Measurements from ENCODE around the gene ERBB2. TPM values are rescaled to one million over a fixed set of nuclear protein-coding genes. Genes with fewer than 3 reads are reported as not detected.
A peak's percentile ranks its signal among the peaks of the same experiment; 100 is the strongest.

The ERBB2 gene
- total and polyA plus RNA-seq, 2 of the 13 experiments (the other 11 are each of a cell fraction or from before 2014, with no cell fraction given) = 57.7 to 64.1 TPM

DNA sequence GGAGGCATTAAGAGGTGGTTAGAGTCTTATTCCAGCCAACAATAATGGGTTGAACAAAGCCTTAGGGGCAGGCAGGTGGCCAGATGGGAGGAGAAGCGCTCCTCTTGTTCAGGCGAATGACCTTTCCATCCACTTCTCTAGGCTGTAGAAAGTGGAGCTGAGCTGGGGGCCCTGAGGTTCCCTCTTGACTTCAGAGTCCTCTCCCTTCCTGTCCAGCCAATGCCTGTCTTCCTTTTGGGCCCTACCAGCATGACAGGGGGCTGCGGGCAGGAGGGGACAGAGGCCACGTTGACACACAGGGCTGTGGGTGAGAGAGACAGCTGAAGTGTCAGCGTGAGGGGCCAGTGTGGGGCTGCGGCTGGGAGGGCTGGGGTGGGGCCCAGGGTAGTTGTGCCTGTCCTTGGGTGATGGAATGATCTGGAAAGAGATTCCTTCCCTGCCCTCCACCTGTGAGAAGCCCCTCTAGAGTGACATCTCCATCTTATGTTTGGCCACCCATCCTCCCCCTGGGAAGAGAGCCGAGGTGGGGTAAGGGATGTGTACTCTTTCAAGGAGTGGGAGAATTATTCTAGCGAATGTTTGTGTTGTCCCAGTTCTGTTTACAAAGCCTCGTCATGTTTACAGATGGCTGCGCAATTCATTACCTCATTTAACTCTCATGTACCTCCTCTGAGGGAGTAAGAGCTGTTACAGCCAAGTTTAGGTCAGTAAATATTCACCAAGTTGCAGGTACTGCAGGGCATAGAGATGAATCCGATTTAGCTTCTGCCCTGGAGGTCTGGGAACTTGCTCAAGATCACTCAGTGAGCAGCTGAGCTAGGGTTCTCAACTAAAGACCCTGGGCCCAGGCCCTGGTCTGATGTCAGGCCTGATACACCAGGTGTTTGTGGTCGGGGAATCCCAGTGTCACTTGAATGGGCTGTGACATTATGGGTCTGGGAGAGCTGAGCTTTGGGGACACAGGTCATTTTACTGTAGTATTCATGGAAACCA is 3.3 kb downstream of the ERBB2 start (continued):
- TF ChIP-seq, protein P1, sequence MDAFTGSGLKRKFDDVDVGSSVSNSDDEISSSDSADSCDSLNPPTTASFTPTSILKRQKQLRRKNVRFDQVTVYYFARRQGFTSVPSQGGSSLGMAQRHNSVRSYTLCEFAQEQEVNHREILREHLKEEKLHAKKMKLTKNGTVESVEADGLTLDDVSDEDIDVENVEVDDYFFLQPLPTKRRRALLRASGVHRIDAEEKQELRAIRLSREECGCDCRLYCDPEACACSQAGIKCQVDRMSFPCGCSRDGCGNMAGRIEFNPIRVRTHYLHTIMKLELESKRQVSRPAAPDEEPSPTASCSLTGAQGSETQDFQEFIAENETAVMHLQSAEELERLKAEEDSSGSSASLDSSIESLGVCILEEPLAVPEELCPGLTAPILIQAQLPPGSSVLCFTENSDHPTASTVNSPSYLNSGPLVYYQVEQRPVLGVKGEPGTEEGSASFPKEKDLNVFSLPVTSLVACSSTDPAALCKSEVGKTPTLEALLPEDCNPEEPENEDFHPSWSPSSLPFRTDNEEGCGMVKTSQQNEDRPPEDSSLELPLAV (CRISPR knock-in tag; conservative IDR thresholded peaks at IDR 0.05; ENCODE audit: low read depth) = no peak
- TF ChIP-seq NCOA1 (CRISPR knock-in tag; IDR thresholded peaks at IDR 0.05) = no peak
- TF ChIP-seq TAF15 (IDR thresholded peaks at IDR 0.05; ENCODE audit: low read depth, low read length, poor library complexity, severe bottlenecking) = no peak
- no peak for TF ChIP-seq ARHGAP35 (CRISPR knock-in tag; IDR thresholded peaks at IDR 0.05; ENCODE audit: borderline replicate concordance)
- TF ChIP-seq ZEB1 (IDR thresholded peaks at IDR 0.05; ENCODE audit: insufficient replicate concordance, low read depth) = no peak
- TF ChIP-seq SALL2 (CRISPR knock-in tag; IDR thresholded peaks at IDR 0.05) = no peak
- no peak for TF ChIP-seq ZFYVE20 (CRISPR knock-in tag; IDR thresholded peaks at IDR 0.05; ENCODE audit: borderline replicate concordance, low read depth)
- TF ChIP-seq CAMTA2 (CRISPR knock-in tag; IDR thresholded peaks at IDR 0.05; ENCODE audit: borderline replicate concordance) = no peak
- TF ChIP-seq TCF7L2 (IDR thresholded peaks at IDR 0.05; ENCODE audit: low read depth, low read length) = no peak
- TF ChIP-seq, protein P2, sequence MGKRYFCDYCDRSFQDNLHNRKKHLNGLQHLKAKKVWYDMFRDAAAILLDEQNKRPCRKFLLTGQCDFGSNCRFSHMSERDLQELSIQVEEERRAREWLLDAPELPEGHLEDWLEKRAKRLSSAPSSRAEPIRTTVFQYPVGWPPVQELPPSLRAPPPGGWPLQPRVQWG (CRISPR knock-in tag; IDR thresholded peaks at IDR 0.05; ENCODE audit: borderline replicate concordance, low read depth) = no peak
- TF ChIP-seq ZNF205 (CRISPR knock-in tag; IDR thresholded peaks at IDR 0.05) = no peak
- TF ChIP-seq ZNF788 (CRISPR knock-in tag; IDR thresholded peaks at IDR 0.05; ENCODE audit: borderline replicate concordance) = peak; percentile 63; the same call in 1 of the 2 replicates
- TF ChIP-seq, protein P3, sequence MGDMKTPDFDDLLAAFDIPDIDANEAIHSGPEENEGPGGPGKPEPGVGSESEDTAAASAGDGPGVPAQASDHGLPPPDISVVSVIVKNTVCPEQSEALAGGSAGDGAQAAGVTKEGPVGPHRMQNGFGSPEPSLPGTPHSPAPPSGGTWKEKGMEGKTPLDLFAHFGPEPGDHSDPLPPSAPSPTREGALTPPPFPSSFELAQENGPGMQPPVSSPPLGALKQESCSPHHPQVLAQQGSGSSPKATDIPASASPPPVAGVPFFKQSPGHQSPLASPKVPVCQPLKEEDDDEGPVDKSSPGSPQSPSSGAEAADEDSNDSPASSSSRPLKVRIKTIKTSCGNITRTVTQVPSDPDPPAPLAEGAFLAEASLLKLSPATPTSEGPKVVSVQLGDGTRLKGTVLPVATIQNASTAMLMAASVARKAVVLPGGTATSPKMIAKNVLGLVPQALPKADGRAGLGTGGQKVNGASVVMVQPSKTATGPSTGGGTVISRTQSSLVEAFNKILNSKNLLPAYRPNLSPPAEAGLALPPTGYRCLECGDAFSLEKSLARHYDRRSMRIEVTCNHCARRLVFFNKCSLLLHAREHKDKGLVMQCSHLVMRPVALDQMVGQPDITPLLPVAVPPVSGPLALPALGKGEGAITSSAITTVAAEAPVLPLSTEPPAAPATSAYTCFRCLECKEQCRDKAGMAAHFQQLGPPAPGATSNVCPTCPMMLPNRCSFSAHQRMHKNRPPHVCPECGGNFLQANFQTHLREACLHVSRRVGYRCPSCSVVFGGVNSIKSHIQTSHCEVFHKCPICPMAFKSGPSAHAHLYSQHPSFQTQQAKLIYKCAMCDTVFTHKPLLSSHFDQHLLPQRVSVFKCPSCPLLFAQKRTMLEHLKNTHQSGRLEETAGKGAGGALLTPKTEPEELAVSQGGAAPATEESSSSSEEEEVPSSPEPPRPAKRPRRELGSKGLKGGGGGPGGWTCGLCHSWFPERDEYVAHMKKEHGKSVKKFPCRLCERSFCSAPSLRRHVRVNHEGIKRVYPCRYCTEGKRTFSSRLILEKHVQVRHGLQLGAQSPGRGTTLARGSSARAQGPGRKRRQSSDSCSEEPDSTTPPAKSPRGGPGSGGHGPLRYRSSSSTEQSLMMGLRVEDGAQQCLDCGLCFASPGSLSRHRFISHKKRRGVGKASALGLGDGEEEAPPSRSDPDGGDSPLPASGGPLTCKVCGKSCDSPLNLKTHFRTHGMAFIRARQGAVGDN (CRISPR knock-in tag; IDR thresholded peaks at IDR 0.05) = peak; percentile 97
- TF ChIP-seq ZNF563 (CRISPR knock-in tag; IDR thresholded peaks at IDR 0.05) = peak; percentile 20; the same call in 1 of the 2 replicates
- no peak; the same call in 1 of the 2 replicates for TF ChIP-seq DNMT3B (CRISPR knock-in tag; conservative IDR thresholded peaks at IDR 0.05)
- no peak for TF ChIP-seq PPARG (CRISPR knock-in tag; conservative IDR thresholded peaks at IDR 0.05)
- no peak; the same call in none of the 2 replicates for TF ChIP-seq HDAC2 (CRISPR knock-in tag; IDR thresholded peaks at IDR 0.05)
- TF ChIP-seq, protein P4, sequence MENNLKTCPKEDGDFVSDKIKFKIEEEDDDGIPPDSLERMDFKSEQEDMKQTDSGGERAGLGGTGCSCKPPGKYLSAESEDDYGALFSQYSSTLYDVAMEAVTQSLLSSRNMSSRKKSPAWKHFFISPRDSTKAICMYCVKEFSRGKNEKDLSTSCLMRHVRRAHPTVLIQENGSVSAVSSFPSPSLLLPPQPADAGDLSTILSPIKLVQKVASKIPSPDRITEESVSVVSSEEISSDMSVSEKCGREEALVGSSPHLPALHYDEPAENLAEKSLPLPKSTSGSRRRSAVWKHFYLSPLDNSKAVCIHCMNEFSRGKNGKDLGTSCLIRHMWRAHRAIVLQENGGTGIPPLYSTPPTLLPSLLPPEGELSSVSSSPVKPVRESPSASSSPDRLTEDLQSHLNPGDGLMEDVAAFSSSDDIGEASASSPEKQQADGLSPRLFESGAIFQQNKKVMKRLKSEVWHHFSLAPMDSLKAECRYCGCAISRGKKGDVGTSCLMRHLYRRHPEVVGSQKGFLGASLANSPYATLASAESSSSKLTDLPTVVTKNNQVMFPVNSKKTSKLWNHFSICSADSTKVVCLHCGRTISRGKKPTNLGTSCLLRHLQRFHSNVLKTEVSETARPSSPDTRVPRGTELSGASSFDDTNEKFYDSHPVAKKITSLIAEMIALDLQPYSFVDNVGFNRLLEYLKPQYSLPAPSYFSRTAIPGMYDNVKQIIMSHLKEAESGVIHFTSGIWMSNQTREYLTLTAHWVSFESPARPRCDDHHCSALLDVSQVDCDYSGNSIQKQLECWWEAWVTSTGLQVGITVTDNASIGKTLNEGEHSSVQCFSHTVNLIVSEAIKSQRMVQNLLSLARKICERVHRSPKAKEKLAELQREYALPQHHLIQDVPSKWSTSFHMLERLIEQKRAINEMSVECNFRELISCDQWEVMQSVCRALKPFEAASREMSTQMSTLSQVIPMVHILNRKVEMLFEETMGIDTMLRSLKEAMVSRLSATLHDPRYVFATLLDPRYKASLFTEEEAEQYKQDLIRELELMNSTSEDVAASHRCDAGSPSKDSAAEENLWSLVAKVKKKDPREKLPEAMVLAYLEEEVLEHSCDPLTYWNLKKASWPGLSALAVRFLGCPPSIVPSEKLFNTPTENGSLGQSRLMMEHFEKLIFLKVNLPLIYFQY (CRISPR knock-in tag; IDR thresholded peaks at IDR 0.05; ENCODE audit: borderline replicate concordance) = no peak
